Neutrophil (primary cell): ENCODE measurements around the gene PLXDC2.

Source experiments
- H3K27ac ChIP-seq: fragments of 200-600 bp; sonication (generic); 2 replicates; pipeline ENCODE4 v1.5.1; 2016; ENCODE audit warnings: mild to moderate bottlenecking, moderate library complexity
- H3K27me3 ChIP-seq: fragments of 200-600 bp; sonication (generic); 2 replicates; pipeline ENCODE4 v1.6.0; 2016; ENCODE audit warnings: mild to moderate bottlenecking
- H3K36me3 ChIP-seq: fragments of 200-600 bp; sonication (generic); 2 replicates; pipeline ENCODE4 v1.5.1; 2017
- H3K4me1 ChIP-seq, 2 experiments: fragments of 200-600 bp in 1 of 2; sonication (generic) in 1 of 2; 1 replicate in 1 of 2; 2 replicates in 1 of 2; pipeline versions ENCODE4 v1.5.1 to v1.6.1; 2013 to 2016; ENCODE audit warnings: low read depth in 1 of 2, low read length in 1 of 2, mild to moderate bottlenecking in 1 of 2, moderate library complexity in 1 of 2; ENCODE audit not compliant: control insufficient read depth in 1 of 2, insufficient read depth in 1 of 2
- H3K4me3 ChIP-seq, 2 experiments: fragments of 200-600 bp in 1 of 2; sonication (generic) in 1 of 2; 1 replicate in 1 of 2; 2 replicates in 1 of 2; pipeline ENCODE4 v1.5.1; 2013 to 2016; ENCODE audit warnings: low read depth in 1 of 2, low read length in 1 of 2, mild to moderate bottlenecking in 1 of 2, moderate library complexity in 1 of 2
- H3K9me3 ChIP-seq: fragments of 200-600 bp; sonication (generic); 2 replicates; pipeline ENCODE4 v1.5.1; 2016
- CTCF ChIP-seq: fragments of 200-600 bp; sonication (generic); IDR thresholded peaks from 2 replicates; pipeline ENCODE4 v1.5.1; 2016; ENCODE audit warnings: antibody characterized with exemption

The PLXDC2 gene

DNA sequence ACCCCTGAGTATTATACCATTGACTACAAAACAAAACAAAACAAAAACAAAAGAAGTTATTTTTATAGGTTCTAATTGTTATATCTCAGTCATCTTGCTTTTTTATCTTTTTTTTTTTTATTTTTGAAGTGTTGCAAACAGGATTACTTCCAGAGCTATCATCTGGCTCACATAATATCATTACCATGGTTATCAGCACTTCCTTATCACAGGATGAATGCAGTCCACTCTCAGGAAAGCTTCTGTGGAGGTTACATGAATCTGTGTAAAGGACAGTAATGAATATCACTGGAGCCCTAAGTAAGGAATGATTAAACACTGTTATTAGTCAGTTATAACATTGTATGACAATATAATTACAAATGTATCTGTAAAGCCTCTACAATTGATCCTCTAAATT, 451.5 kb downstream of the PLXDC2 start:
- H3K36me3 ChIP-seq, result no peaks in the 10 kb centered on the region
- no peaks in the 10 kb centered on the region for H3K27me3 ChIP-seq
- no peak overlapping the region for H3K27ac ChIP-seq
- no peak for TF ChIP-seq CTCF
- H3K4me1 ChIP-seq, result no peaks in the 10 kb centered on the region
- H3K9me3 ChIP-seq, result no peaks in the 10 kb centered on the region
- no peak overlapping the region for H3K4me3 ChIP-seq

- Histone ChIP-seq H3K4me3 (no peak overlapping the region), H3K27ac (no peak overlapping the region), H3K36me3 (no peaks in the 10 kb centered on the region), H3K9me3 (no peaks in the 10 kb centered on the region), H3K27me3 (no peaks in the 10 kb centered on the region), H3K4me1 (peaks cover 0 to 9% of the 10 kb centered on the region in 2 experiments)
- no peak for TF ChIP-seq CTCF
Observed at GRCh38 chr10:20271490-20271889, 455.3 kb downstream of the PLXDC2 start.

DNA sequence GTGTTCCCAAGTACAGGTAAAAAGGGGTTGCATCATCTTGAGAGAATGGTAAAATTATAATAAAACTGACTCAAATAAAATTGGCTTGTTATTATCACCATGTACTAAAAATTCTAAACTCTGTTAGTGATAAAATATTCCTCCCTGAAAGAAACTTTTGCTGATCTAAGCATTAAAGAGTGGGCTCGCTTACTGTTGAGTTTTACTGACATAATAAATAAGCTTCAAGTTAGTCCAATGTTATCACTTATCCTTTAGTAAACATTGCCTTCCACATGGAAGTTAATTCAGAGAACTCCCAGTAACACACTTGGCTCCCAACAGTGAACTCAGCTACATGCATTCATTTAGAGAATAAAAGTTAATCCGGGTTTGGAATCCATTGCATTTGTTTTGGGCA, 456.4 kb downstream of the PLXDC2 start:
- Histone ChIP-seq H3K4me3 (no peak overlapping the region), H3K9me3 (no peaks in the 10 kb centered on the region), H3K4me1 (peaks cover 0 to 9% of the 10 kb centered on the region in 2 experiments), H3K27me3 (no peaks in the 10 kb centered on the region), H3K36me3 (no peaks in the 10 kb centered on the region), H3K27ac (no peak overlapping the region)
- no peak for TF ChIP-seq CTCF

DNA sequence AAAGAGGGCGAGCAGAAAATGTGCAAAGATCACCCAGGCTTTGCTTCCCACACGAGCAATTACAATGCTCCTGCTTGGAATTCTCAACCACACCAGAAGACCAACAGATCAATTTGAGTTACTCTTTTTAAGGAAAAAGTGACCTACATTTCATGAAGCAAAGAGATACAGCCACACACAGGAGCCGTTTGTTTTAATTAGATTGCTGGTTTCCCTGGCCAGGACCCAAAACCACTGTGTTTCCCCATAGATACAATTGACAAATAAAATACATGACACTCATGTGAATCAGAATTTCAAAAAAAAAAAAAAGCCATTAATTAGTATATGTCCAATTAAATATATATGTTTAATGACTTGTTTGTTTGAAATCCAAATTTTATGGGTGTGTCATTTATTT, 458.3 kb downstream of the PLXDC2 start:
- H3K4me3 ChIP-seq, result no peak overlapping the region
- H3K36me3 ChIP-seq, result no peaks in the 10 kb centered on the region
- peaks cover 0 to 9% of the 10 kb centered on the region in 2 experiments for H3K4me1 ChIP-seq
- no peak overlapping the region for H3K27ac ChIP-seq
- no peaks in the 10 kb centered on the region for H3K27me3 ChIP-seq
- no peaks in the 10 kb centered on the region for H3K9me3 ChIP-seq
- TF ChIP-seq CTCF, result no peak

DNA sequence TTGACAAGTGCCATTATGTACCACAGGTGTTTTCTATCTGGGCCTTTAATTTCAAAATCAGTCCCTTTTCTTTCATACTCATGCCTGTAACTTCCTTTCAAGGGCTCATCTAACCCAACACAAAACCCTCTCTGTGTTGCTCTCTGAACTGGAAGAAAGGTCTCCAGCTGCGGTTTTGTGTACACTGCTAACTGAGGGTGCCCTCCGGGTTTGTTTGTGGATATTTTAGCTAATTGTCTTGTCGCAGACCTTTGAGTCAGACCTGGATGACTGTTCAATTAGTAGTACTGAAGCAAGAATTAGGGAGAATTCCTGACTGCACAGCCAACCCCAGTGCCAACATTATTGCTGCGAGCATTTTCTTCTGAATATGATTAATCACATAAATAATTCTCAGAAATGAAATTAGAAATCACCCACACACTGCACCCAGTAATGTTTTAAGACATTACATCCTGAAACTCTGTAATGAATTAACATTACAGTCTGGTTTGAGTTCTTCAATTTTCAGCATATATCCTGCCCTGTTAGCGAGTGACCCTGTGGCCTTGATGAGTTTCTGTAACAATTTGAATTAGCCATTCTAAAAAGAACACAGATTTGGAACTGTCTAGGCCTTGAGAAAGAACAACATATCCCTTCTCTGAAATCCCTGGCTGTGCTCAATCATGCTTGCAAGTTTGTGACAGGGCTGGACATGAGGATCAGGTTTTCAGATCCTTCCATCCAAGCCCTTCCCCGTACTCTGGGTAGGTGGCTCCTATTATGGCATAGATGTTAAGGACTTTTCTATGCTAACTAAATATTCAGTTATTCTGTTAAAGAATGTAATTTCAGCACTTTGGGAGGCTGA, 460.1 kb downstream of the PLXDC2 start:
- Histone ChIP-seq H3K4me1 (peaks cover 0 to 9% of the 10 kb centered on the region in 2 experiments), H3K36me3 (peaks cover 5% of the 10 kb centered on the region), H3K27me3 (no peaks in the 10 kb centered on the region), H3K9me3 (no peaks in the 10 kb centered on the region), H3K27ac (no peak overlapping the region), H3K4me3 (no peak overlapping the region)
- no peak for TF ChIP-seq CTCF
